Measurements from ENCODE around the gene NUDT13.

Gene NUDT13

DNA sequence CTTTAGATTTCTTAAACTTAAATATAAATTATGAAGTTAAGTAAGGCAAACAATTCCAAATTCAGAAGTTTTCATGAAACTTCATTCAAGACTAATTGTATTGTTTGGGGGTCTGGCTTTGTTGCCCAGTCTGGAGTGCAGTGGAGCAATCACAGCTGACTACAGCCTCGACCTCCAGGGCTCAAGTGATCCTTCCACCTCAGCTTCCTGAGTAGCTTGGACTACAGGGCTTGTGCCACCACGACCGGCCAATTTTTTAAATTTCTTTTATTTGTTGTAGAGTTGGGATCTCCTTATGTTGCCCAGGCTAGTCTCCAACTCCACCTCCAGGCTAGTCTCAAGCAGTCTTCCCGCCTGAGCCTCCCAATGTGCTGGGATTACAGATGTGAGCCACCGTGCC is 26.0 kb upstream of the NUDT13 start:
- H3K27ac ChIP-seq (ENCODE audit: low read depth, low read length): no peak overlapping the region

DNA sequence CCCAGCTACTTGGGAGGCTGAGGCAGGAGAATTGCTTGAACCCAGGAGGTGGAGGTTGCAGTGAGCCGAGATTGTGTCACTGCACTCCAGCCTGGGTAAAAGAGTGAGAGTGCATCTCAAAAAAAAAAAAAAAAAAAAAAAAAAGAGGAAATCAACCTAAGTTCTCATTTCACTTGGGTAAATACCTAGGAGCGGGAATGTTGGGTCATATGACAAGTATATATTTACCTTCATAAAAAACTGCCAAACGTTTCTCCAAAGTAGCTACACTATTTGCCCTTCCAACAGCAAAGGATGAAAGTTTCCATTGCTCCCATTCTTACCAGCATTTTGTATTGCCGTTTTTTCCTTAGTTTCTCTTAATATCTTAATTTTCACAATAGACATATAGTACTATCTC is 23.4 kb upstream of the NUDT13 start:
- Histone ChIP-seq H3K36me3 (ENCODE audit: control insufficient read depth in 1 of 2, insufficient read depth in 2 of 2, low read length in 2 of 2) (no peaks in the 10 kb centered on the region), H3K27ac (ENCODE audit: low read depth, low read length) (no peak overlapping the region), H3K4me3 (ENCODE audit: low read depth in 1 of 2, low read length in 2 of 2) (no peak overlapping the region), H3K27me3 (ENCODE audit: control insufficient read depth in 1 of 2, insufficient read depth in 2 of 2, low read length in 2 of 2) (no peaks in the 10 kb centered on the region), H3K4me1 (ENCODE audit: control insufficient read depth in 1 of 2, insufficient read depth in 2 of 2, low read length in 2 of 2) (peaks cover 0 to 5% of the 10 kb centered on the region in 2 donors), H3K9me3 (ENCODE audit: control insufficient read depth in 1 of 2, low read length in 2 of 2) (no peaks in the 10 kb centered on the region), H3K9ac (ENCODE audit: low read depth in 1 of 2, low read length in 2 of 2) (no peak overlapping the region)

More for the DNA sequence above, 26.0 kb upstream of the NUDT13 start:
- Histone ChIP-seq H3K9ac (ENCODE audit: low read depth in 1 of 2, low read length in 2 of 2) (no peak overlapping the region), H3K27me3 (ENCODE audit: control insufficient read depth in 1 of 2, insufficient read depth in 2 of 2, low read length in 2 of 2) (no peaks in the 10 kb centered on the region), H3K9me3 (ENCODE audit: control insufficient read depth in 1 of 2, low read length in 2 of 2) (no peaks in the 10 kb centered on the region), H3K36me3 (ENCODE audit: control insufficient read depth in 1 of 2, insufficient read depth in 2 of 2, low read length in 2 of 2) (no peaks in the 10 kb centered on the region), H3K4me1 (ENCODE audit: control insufficient read depth in 1 of 2, insufficient read depth in 2 of 2, low read length in 2 of 2) (peaks cover 0 to 5% of the 10 kb centered on the region in 2 donors), H3K4me3 (ENCODE audit: low read depth in 1 of 2, low read length in 2 of 2) (no peak overlapping the region)

DNA sequence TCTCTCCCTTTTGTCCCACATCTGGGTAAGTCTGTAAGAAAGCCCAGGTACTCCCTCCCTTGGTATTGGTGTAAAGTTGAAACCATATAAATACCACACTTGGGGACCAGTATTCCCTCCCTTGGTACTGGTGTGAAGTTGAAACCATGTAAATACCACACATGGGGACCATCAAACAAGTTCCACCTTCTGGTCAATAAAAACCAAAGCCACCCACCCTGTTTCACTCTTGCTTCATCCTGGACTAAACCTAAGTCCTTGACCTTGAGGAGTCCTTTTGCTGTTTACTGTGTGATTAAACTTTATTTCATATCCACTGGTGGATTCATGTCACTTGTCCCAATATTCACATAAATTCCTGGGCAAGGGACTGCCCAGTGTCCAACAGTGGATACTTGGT is 22.0 kb upstream of the NUDT13 start:
- H3K27me3 ChIP-seq (ENCODE audit: control insufficient read depth in 1 of 2, insufficient read depth in 2 of 2, low read length in 2 of 2): no peaks in the 10 kb centered on the region
- no peak overlapping the region for H3K4me3 ChIP-seq (ENCODE audit: low read depth in 1 of 2, low read length in 2 of 2)
- H3K4me1 ChIP-seq (ENCODE audit: control insufficient read depth in 1 of 2, insufficient read depth in 2 of 2, low read length in 2 of 2): peaks cover 0 to 3% of the 10 kb centered on the region in 2 donors
- no peak overlapping the region for H3K9ac ChIP-seq (ENCODE audit: low read depth in 1 of 2, low read length in 2 of 2)
- no peaks in the 10 kb centered on the region for H3K36me3 ChIP-seq (ENCODE audit: control insufficient read depth in 1 of 2, insufficient read depth in 2 of 2, low read length in 2 of 2)
- no peaks in the 10 kb centered on the region for H3K9me3 ChIP-seq (ENCODE audit: control insufficient read depth in 1 of 2, low read length in 2 of 2)
- no peak overlapping the region for H3K27ac ChIP-seq (ENCODE audit: low read depth, low read length)

DNA sequence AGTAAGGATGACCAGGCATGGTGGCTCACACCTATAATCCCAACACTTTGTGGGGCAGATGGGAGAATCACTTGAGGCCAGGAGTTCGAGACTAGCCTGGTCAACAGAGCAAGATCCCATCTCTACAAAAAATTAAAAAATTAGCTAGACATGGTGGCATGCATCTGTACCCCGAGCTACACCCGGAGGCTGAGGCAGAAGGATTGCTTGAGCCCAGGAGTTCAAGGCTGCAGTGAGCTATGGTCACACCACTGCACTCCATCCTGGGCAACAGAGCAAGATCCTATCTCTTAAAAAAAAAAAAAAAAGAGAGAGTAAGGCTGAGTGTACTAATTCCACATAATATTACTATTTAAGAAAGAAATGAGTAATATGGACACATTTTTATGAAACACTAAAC is 17.4 kb upstream of the NUDT13 start:
- H3K36me3 ChIP-seq (ENCODE audit: control insufficient read depth in 1 of 2, insufficient read depth in 2 of 2, low read length in 2 of 2): no peaks in the 10 kb centered on the region

DNA sequence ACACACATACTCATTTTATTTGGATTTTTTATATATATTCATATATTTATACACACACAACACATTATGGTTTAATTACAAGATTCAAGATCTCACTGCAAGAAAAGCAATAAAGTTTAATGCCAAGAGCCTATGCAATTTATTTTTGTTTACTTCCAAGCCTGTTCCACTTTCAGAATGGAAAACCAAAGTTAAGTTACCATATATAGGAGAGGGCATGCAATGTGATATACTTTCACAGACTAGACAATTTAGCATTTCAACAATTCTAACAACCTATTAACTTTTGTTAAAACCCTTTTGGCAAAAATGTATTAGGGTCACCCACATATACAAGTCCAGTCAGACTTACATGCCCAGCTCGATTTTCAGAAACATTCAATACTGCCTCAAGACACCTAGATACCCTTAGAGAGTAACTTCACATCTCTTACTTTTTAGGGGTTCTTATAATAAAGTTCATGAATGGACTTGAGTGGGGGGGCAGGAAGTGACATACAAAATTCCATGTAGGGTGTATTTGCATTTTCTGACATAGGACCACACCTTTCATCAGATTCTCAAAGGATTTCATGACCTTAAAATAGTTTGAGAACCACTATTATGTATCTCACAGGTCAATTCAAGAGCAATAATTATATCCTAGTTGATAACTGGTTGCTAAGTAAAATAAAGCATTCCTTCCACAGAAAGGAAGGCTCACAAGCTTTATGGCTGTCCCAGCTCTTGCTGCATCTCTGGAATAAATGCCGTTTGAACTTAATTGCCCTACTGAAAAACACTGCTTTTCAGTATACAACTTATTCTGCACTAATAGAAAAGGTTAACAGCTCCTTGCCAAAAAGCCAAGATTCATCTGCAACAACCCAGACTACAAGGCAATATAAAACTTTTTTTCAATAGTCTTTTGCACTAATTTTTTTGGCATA is 16.1 kb upstream of the NUDT13 start:
- H3K27me3 ChIP-seq (ENCODE audit: control insufficient read depth in 1 of 2, insufficient read depth in 2 of 2, low read length in 2 of 2): no peaks in the 10 kb centered on the region
- no peaks in the 10 kb centered on the region for H3K9me3 ChIP-seq (ENCODE audit: control insufficient read depth in 1 of 2, low read length in 2 of 2)
- H3K4me3 ChIP-seq (ENCODE audit: low read depth in 1 of 2, low read length in 2 of 2): peak overlapping the region in 1 of 2 donors; percentile 93
- peaks cover 13 to 14% of the 10 kb centered on the region in 2 donors for H3K4me1 ChIP-seq (ENCODE audit: control insufficient read depth in 1 of 2, insufficient read depth in 2 of 2, low read length in 2 of 2)
- no peaks in the 10 kb centered on the region for H3K36me3 ChIP-seq (ENCODE audit: control insufficient read depth in 1 of 2, insufficient read depth in 2 of 2, low read length in 2 of 2)
- no peak overlapping the region for H3K9ac ChIP-seq (ENCODE audit: low read depth in 1 of 2, low read length in 2 of 2)
- H3K27ac ChIP-seq (ENCODE audit: low read depth, low read length): no peak overlapping the region

More for the DNA sequence above, 17.4 kb upstream of the NUDT13 start:
- no peak overlapping the region for H3K27ac ChIP-seq (ENCODE audit: low read depth, low read length)
- no peaks in the 10 kb centered on the region for H3K9me3 ChIP-seq (ENCODE audit: control insufficient read depth in 1 of 2, low read length in 2 of 2)
- H3K27me3 ChIP-seq (ENCODE audit: control insufficient read depth in 1 of 2, insufficient read depth in 2 of 2, low read length in 2 of 2): no peaks in the 10 kb centered on the region
- H3K4me1 ChIP-seq (ENCODE audit: control insufficient read depth in 1 of 2, insufficient read depth in 2 of 2, low read length in 2 of 2): peaks cover 13 to 14% of the 10 kb centered on the region in 2 donors
- H3K9ac ChIP-seq (ENCODE audit: low read depth in 1 of 2, low read length in 2 of 2): no peak overlapping the region
- H3K4me3 ChIP-seq (ENCODE audit: low read depth in 1 of 2, low read length in 2 of 2): no peak overlapping the region

DNA sequence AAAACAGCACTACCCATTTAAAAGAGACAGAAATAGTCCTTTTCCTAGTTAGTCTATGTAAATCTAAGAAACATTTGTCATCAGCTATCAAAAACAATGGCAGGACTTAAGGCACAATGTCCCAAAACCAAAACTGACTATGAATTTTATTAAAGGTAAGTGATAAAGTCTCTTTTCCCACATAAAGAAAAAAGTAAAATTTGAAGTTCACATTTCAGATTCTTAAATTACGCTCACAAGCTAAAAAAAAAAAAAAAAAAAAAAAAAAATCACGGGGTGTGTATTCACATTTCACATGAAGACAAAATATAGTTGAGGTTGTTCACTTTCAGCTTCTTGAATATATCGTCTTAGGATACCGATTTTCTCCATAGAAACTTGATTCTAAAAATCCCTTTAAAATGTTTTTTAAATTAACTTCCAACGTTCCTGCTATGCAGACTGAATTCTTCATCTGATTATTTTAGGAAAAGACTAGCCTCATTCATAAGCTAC is 15.2 kb upstream of the NUDT13 start:
- Histone ChIP-seq H3K27ac (ENCODE audit: low read depth, low read length) (no peak overlapping the region), H3K27me3 (ENCODE audit: control insufficient read depth in 1 of 2, insufficient read depth in 2 of 2, low read length in 2 of 2) (no peaks in the 10 kb centered on the region), H3K4me1 (ENCODE audit: control insufficient read depth in 1 of 2, insufficient read depth in 2 of 2, low read length in 2 of 2) (peaks cover 13 to 14% of the 10 kb centered on the region in 2 donors), H3K9me3 (ENCODE audit: control insufficient read depth in 1 of 2, low read length in 2 of 2) (no peaks in the 10 kb centered on the region), H3K4me3 (ENCODE audit: low read depth in 1 of 2, low read length in 2 of 2) (peak overlapping the region; percentile 93 to 99), H3K9ac (ENCODE audit: low read depth in 1 of 2, low read length in 2 of 2) (peak overlapping the region; percentile 8 to 73), H3K36me3 (ENCODE audit: control insufficient read depth in 1 of 2, insufficient read depth in 2 of 2, low read length in 2 of 2) (no peaks in the 10 kb centered on the region)

DNA sequence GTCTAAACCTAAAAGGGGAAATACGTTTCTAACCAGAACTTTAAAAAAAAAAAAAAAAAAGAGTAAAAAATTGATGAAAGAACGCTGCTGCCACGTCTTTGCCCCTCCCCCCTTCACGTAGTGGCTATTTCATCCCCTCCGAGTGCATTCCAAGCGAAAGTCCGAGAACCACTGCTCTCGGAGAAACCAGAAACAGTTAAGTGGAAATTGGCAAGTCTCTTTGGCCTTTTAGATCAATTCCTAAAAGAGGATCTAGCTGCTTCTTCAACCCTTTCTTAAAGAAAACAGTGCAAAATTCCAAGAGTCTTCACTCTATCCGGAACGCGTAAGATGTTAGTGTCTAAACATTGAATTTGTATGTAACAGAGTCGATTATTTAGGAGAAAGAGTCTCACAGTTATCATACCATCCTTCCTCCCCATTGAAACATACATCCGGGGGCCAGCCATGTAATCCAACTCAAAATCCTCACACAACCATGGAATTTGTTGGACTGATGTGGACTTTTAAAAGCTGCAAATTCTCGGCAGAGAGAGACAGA is 14.7 kb upstream of the NUDT13 start:
- Histone ChIP-seq H3K9me3 (ENCODE audit: control insufficient read depth in 1 of 2, low read length in 2 of 2) (no peaks in the 10 kb centered on the region), H3K27me3 (ENCODE audit: control insufficient read depth in 1 of 2, insufficient read depth in 2 of 2, low read length in 2 of 2) (no peaks in the 10 kb centered on the region), H3K27ac (ENCODE audit: low read depth, low read length) (peak overlapping the region; percentile 94), H3K9ac (ENCODE audit: low read depth in 1 of 2, low read length in 2 of 2) (peak overlapping the region; percentile 73 to 98), H3K36me3 (ENCODE audit: control insufficient read depth in 1 of 2, insufficient read depth in 2 of 2, low read length in 2 of 2) (no peaks in the 10 kb centered on the region), H3K4me3 (ENCODE audit: low read depth in 1 of 2, low read length in 2 of 2) (peak overlapping the region; percentile 93 to 99), H3K4me1 (ENCODE audit: control insufficient read depth in 1 of 2, insufficient read depth in 2 of 2, low read length in 2 of 2) (peaks cover 13 to 14% of the 10 kb centered on the region in 2 donors)

DNA sequence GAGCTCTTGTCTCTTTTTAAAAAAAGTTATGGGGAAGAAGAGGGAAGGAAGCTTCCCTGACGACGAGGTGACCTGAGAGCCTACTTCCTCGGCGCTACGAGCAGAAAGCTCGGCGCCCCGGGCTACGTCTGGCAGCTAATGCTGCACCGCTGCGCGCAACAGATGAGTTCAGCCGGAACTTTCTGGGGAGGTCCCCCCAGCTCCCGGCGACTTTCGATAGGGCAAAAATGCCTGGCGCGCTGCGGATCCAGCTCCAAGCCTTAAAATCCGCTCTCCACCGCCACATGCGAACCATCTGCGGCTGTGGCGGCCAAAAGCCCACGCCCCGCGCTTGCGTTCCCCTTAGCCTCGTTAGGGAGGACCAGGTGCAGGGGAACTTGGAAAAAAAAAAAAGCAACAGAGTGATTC is 14.2 kb upstream of the NUDT13 start:
- Histone ChIP-seq H3K36me3 (ENCODE audit: control insufficient read depth in 1 of 2, insufficient read depth in 2 of 2, low read length in 2 of 2) (no peaks in the 10 kb centered on the region), H3K4me3 (ENCODE audit: low read depth in 1 of 2, low read length in 2 of 2) (peak overlapping the region; percentile 93 to 99), H3K9ac (ENCODE audit: low read depth in 1 of 2, low read length in 2 of 2) (peak overlapping the region; percentile 73 to 98), H3K9me3 (ENCODE audit: control insufficient read depth in 1 of 2, low read length in 2 of 2) (no peaks in the 10 kb centered on the region), H3K27me3 (ENCODE audit: control insufficient read depth in 1 of 2, insufficient read depth in 2 of 2, low read length in 2 of 2) (no peaks in the 10 kb centered on the region), H3K4me1 (ENCODE audit: control insufficient read depth in 1 of 2, insufficient read depth in 2 of 2, low read length in 2 of 2) (peaks cover 13 to 14% of the 10 kb centered on the region in 2 donors), H3K27ac (ENCODE audit: low read depth, low read length) (peak overlapping the region; percentile 94)

DNA sequence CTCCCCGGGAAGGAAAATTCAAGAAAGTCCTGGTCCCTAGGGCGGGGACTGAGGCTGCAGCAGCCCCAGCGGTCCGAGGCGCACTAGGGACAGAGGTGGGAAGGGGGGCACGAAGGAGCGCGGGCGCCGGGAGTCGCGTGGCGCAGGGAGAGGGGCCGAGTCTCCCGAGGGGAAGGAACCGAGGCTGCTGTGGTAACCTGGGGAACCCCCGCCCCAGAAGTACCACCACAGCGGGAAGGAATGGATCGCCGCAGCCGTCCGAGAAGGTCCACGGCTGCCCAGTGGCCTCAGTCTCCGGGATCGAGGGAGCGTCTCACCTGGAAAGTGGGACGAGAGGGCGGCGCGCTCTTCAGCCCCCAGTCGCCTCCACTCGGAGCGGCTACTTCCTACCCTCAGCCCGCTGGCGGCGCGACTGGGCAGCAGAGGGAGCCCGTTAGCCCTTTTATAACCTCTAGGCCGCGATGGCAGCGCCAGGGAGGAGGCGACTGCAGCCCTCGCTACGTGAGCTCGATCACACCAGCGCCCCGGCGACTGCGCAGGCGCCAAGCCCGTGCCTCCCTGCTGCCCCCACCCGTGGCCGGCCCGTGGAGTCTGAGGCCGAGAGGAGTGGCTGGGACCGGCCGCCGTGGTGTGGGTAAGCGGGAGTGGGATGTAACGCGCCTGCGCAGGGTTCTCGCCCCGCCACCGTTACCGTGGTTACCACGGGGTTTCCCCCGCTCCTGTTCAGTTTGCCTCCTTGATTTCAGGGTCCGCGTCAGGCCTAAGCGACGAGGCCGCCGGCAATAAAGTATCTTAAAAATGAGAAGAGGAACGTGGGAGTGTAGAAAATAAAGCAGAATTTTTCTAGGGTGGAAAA is 13.6 kb upstream of the NUDT13 start, which contains the start of gene P4HA1:
TSS of gene P4HA1 (minus strand) at position 418 of the 856 bp plus-strand sequence. CDS start 21,983 bp downstream, outside the sequence.
- Histone ChIP-seq H3K27ac (ENCODE audit: low read depth, low read length) (peak within 1 kb of the TSS; percentile 94), H3K4me1 (ENCODE audit: control insufficient read depth in 1 of 2, insufficient read depth in 2 of 2, low read length in 2 of 2) (peaks cover 13 to 14% of the 10 kb centered on the region in 2 donors), H3K9me3 (ENCODE audit: control insufficient read depth in 1 of 2, low read length in 2 of 2) (no peaks in the 10 kb centered on the region), H3K9ac (ENCODE audit: low read depth in 1 of 2, low read length in 2 of 2) (peak within 1 kb of the TSS; percentile 73 to 98), H3K27me3 (ENCODE audit: control insufficient read depth in 1 of 2, insufficient read depth in 2 of 2, low read length in 2 of 2) (no peaks in the 10 kb centered on the region), H3K36me3 (ENCODE audit: control insufficient read depth in 1 of 2, insufficient read depth in 2 of 2, low read length in 2 of 2) (no peaks in the 10 kb centered on the region), H3K4me3 (ENCODE audit: low read depth in 1 of 2, low read length in 2 of 2) (peak within 1 kb of the TSS; percentile 93 to 99)
